ENCODE results near the gene SMAGP. TPM values are rescaled to one million over a fixed set of nuclear protein-coding genes. Genes with fewer than 3 reads are reported as not detected.
A peak's percentile ranks its signal among the peaks of the same experiment; 100 is the strongest.

Gene SMAGP
- total and polyA plus RNA-seq, 2 of the 13 experiments (the other 11 are each of a cell fraction or from before 2014, with no cell fraction given), result 9.2 TPM

DNA sequence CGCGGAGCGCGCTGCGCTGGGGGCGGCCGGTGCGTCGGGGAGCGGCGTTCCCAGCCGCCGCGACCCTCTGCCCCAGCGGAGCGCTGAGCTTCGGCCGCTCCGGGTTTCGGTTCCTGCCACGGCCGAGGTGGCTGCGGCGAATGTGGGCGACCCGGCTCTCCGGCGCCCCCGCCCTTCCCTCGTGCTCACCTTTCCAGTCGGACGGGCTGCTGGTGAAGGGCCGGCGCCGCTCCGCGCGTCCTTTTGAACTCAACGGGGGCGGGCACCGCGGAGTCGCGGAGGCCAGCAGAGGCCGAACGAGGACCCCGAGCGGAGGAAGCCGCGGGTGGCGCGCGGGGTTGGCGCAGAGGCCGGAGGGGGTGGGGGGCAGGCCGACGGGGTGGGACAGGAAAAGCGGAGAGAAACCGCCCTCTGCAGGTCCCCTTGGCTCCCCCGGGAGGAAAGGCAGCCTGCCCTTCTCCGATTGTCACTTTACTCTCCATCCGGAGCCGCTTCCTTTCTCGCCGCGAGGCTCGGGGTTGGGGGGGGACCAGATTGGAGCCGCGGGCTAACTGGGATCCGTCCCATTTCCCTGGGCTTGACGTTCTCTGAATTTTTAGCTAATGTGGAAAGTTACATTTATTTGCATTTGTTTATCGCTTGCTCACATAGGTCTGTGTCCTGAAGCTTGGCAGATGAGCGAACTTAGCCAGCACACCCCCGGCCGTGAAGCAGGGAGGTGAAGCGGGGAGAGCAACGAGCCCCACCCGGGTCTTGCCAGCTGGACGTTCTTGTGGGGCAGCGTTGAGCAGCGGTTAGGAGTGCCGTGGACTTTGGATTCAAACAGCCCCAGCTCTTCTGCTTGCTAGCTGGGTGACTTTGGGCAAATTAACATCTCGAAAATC, at the start of gene SMAGP (continued):
- TF ChIP-seq, protein P1, sequence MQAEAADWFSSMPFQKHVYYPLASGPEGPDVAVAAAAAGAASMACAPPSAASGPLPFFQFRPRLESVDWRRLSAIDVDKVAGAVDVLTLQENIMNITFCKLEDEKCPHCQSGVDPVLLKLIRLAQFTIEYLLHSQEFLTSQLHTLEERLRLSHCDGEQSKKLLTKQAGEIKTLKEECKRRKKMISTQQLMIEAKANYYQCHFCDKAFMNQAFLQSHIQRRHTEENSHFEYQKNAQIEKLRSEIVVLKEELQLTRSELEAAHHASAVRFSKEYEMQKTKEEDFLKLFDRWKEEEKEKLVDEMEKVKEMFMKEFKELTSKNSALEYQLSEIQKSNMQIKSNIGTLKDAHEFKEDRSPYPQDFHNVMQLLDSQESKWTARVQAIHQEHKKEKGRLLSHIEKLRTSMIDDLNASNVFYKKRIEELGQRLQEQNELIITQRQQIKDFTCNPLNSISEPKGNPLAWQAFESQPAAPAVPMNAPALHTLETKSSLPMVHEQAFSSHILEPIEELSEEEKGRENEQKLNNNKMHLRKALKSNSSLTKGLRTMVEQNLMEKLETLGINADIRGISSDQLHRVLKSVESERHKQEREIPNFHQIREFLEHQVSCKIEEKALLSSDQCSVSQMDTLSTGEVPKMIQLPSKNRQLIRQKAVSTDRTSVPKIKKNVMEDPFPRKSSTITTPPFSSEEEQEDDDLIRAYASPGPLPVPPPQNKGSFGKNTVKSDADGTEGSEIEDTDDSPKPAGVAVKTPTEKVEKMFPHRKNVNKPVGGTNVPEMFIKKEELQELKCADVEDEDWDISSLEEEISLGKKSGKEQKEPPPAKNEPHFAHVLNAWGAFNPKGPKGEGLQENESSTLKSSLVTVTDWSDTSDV (CRISPR knock-in tag; IDR thresholded peaks at IDR 0.05), result no peak
- TF ChIP-seq ZNF343 (CRISPR knock-in tag; IDR thresholded peaks at IDR 0.05) (no peak), ZNF160 (CRISPR knock-in tag; IDR thresholded peaks at IDR 0.05) (no peak), ZMYM4 (CRISPR knock-in tag; IDR thresholded peaks at IDR 0.05) (no peak), HDAC1 (CRISPR knock-in tag; IDR thresholded peaks at IDR 0.05) (peak; percentile 77), ZNF776 (CRISPR knock-in tag; IDR thresholded peaks at IDR 0.05) (no peak), MYNN (CRISPR knock-in tag; IDR thresholded peaks at IDR 0.05; ENCODE audit: low read depth) (no peak), TBP (CRISPR knock-in tag; IDR thresholded peaks at IDR 0.05) (no peak), MTF2 (CRISPR knock-in tag; IDR thresholded peaks at IDR 0.05; ENCODE audit: borderline replicate concordance) (no peak), HNRNPL (IDR thresholded peaks at IDR 0.05; ENCODE audit: low read depth, low read length) (no peak; the same call in 1 of the 2 replicates), MIER3 (CRISPR knock-in tag; IDR thresholded peaks at IDR 0.05; ENCODE audit: borderline replicate concordance) (no peak), CCAR2 (optimal IDR thresholded peaks at IDR 0.05; ENCODE audit: low read depth, low read length) (no peak)
- TF ChIP-seq, protein P2, sequence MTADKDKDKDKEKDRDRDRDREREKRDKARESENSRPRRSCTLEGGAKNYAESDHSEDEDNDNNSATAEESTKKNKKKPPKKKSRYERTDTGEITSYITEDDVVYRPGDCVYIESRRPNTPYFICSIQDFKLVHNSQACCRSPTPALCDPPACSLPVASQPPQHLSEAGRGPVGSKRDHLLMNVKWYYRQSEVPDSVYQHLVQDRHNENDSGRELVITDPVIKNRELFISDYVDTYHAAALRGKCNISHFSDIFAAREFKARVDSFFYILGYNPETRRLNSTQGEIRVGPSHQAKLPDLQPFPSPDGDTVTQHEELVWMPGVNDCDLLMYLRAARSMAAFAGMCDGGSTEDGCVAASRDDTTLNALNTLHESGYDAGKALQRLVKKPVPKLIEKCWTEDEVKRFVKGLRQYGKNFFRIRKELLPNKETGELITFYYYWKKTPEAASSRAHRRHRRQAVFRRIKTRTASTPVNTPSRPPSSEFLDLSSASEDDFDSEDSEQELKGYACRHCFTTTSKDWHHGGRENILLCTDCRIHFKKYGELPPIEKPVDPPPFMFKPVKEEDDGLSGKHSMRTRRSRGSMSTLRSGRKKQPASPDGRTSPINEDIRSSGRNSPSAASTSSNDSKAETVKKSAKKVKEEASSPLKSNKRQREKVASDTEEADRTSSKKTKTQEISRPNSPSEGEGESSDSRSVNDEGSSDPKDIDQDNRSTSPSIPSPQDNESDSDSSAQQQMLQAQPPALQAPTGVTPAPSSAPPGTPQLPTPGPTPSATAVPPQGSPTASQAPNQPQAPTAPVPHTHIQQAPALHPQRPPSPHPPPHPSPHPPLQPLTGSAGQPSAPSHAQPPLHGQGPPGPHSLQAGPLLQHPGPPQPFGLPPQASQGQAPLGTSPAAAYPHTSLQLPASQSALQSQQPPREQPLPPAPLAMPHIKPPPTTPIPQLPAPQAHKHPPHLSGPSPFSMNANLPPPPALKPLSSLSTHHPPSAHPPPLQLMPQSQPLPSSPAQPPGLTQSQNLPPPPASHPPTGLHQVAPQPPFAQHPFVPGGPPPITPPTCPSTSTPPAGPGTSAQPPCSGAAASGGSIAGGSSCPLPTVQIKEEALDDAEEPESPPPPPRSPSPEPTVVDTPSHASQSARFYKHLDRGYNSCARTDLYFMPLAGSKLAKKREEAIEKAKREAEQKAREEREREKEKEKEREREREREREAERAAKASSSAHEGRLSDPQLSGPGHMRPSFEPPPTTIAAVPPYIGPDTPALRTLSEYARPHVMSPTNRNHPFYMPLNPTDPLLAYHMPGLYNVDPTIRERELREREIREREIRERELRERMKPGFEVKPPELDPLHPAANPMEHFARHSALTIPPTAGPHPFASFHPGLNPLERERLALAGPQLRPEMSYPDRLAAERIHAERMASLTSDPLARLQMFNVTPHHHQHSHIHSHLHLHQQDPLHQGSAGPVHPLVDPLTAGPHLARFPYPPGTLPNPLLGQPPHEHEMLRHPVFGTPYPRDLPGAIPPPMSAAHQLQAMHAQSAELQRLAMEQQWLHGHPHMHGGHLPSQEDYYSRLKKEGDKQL (CRISPR knock-in tag; IDR thresholded peaks at IDR 0.05; ENCODE audit: low read depth), result no peak
- TF ChIP-seq, protein P3, sequence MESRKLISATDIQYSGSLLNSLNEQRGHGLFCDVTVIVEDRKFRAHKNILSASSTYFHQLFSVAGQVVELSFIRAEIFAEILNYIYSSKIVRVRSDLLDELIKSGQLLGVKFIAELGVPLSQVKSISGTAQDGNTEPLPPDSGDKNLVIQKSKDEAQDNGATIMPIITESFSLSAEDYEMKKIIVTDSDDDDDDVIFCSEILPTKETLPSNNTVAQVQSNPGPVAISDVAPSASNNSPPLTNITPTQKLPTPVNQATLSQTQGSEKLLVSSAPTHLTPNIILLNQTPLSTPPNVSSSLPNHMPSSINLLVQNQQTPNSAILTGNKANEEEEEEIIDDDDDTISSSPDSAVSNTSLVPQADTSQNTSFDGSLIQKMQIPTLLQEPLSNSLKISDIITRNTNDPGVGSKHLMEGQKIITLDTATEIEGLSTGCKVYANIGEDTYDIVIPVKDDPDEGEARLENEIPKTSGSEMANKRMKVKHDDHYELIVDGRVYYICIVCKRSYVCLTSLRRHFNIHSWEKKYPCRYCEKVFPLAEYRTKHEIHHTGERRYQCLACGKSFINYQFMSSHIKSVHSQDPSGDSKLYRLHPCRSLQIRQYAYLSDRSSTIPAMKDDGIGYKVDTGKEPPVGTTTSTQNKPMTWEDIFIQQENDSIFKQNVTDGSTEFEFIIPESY (CRISPR knock-in tag; IDR thresholded peaks at IDR 0.05), result no peak
- TF ChIP-seq, protein P4, sequence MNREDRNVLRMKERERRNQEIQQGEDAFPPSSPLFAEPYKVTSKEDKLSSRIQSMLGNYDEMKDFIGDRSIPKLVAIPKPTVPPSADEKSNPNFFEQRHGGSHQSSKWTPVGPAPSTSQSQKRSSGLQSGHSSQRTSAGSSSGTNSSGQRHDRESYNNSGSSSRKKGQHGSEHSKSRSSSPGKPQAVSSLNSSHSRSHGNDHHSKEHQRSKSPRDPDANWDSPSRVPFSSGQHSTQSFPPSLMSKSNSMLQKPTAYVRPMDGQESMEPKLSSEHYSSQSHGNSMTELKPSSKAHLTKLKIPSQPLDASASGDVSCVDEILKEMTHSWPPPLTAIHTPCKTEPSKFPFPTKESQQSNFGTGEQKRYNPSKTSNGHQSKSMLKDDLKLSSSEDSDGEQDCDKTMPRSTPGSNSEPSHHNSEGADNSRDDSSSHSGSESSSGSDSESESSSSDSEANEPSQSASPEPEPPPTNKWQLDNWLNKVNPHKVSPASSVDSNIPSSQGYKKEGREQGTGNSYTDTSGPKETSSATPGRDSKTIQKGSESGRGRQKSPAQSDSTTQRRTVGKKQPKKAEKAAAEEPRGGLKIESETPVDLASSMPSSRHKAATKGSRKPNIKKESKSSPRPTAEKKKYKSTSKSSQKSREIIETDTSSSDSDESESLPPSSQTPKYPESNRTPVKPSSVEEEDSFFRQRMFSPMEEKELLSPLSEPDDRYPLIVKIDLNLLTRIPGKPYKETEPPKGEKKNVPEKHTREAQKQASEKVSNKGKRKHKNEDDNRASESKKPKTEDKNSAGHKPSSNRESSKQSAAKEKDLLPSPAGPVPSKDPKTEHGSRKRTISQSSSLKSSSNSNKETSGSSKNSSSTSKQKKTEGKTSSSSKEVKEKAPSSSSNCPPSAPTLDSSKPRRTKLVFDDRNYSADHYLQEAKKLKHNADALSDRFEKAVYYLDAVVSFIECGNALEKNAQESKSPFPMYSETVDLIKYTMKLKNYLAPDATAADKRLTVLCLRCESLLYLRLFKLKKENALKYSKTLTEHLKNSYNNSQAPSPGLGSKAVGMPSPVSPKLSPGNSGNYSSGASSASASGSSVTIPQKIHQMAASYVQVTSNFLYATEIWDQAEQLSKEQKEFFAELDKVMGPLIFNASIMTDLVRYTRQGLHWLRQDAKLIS (CRISPR knock-in tag; IDR thresholded peaks at IDR 0.05), result no peak

All from HepG2 (cell line).